HepG2 (cell line): ENCODE data around the gene ZNF442. TPM values are rescaled to one million over a fixed set of nuclear protein-coding genes. Genes with fewer than 3 reads are reported as not detected.
A peak's percentile ranks its signal among the peaks of the same experiment; 100 is the strongest.

Experiments
- ATAC-seq: fragments of 200-7000 bp; cut with Tn5 transposase; 3 replicates; pipeline ENCODE4 v1.9.1; 2020; ENCODE audit warnings: mild to moderate bottlenecking, moderate library complexity
- BruUV-seq: library from RNA; stranded (reverse); fragments of 400-500 nt; replicated peaks from 2 replicates; lab custom pipeline; 2021; lab: Mats Ljungman, UMichigan
- CTCF ChIA-PET: fragments of 300-600 bp; formaldehyde crosslinking; extraction: SDS; loops from one replicate; lab custom pipeline; 2021; ENCODE audit warnings: low total read pairs, inconsistent platforms, low intra/inter-chr PET ratio; lab: Yijun Ruan, JAX
- POLR2A ChIA-PET: fragments of 350-600 bp; sonication (Branson Sonifier 250); formaldehyde crosslinking; loops from one replicate; lab custom pipeline; 2020; ENCODE audit warnings: antibody characterized with exemption, inconsistent platforms; lab: Yijun Ruan, JAX
- DNase-seq: peaks from one replicate; pipeline ENCODE4 v3.0.0-alpha.2; 2015; ENCODE audit warnings: low spot score
- FAIRE-seq: peaks from 3 replicates; lab custom pipeline; 2011; peaks lifted over from hg19 to GRCh38; lab: Jason Lieb, UNC
- H2AFZ ChIP-seq: one replicate; pipeline ENCODE4 v1.6.1; 2011; ENCODE audit warnings: low read length, inconsistent platforms
- H3K27ac ChIP-seq: fragments of 300-600 bp; 3 replicates; pipeline ENCODE4 v1.8.0; 2011; ENCODE audit warnings: mixed run types, mild to moderate bottlenecking, mixed read lengths, low read length, inconsistent platforms; ENCODE audit not compliant: insufficient read depth; ENCODE audit errors: extremely low read length
- H3K27me3 ChIP-seq, 2 experiments: fragments of 200-600 bp in 1 of 2; 2 replicates in 1 of 2; 3 replicates in 1 of 2; pipeline versions ENCODE4 v1.6.0 to v1.8.0; 2011; ENCODE audit warnings: low read length in 2 of 2, mild to moderate bottlenecking in 2 of 2, moderate library complexity in 2 of 2, inconsistent platforms in 1 of 2; ENCODE audit not compliant: insufficient read depth in 2 of 2, control insufficient read depth in 1 of 2
- H3K36me3 ChIP-seq, 2 experiments: fragments of 200-600 bp in 1 of 2; replicated peaks in 1 of 2; 2 replicates in 1 of 2; 3 replicates in 1 of 2; pipeline versions ENCODE4 v1.5.1 to v1.8.0; 2011; ENCODE audit warnings: low read length in 2 of 2, inconsistent platforms in 1 of 2; ENCODE audit not compliant: insufficient read depth in 2 of 2, control insufficient read depth in 1 of 2
- H3K4me1 ChIP-seq: 2 replicates; pipeline ENCODE4 v1.5.1; 2012; ENCODE audit warnings: low read length, inconsistent platforms; ENCODE audit not compliant: insufficient read depth
- H3K4me2 ChIP-seq: 2 replicates; pipeline ENCODE4 v1.6.0; 2011; ENCODE audit warnings: low read depth, low read length, inconsistent platforms
- H3K4me3 ChIP-seq, 3 experiments: fragments of 200-600 bp in 1 of 3; sonication (generic), shearing (Covaris generic) in 1 of 3; replicated peaks in 1 of 3; 2 replicates each; pipeline ENCODE4 v1.5.1; 2011 to 2016; ENCODE audit warnings: low read length in 3 of 3, inconsistent platforms in 2 of 3, low read depth in 2 of 3, mild to moderate bottlenecking in 2 of 3, control low read depth in 1 of 3, mixed read lengths in 1 of 3; ENCODE audit not compliant: insufficient read depth in 1 of 3
- H3K79me2 ChIP-seq: one replicate; pipeline ENCODE4 v1.6.1; 2011; ENCODE audit warnings: low read length, inconsistent platforms; ENCODE audit not compliant: insufficient read depth
- H3K9ac ChIP-seq: 2 replicates; pipeline ENCODE4 v1.6.0; 2011; ENCODE audit warnings: mild to moderate bottlenecking, low read depth, low read length, inconsistent platforms; ENCODE audit not compliant: insufficient read depth
- H3K9me3 ChIP-seq: 2 replicates; pipeline ENCODE4 v1.5.1; 2012; ENCODE audit warnings: mild to moderate bottlenecking, low read length
- H4K20me1 ChIP-seq: 2 replicates; pipeline ENCODE4 v1.6.0; 2011; ENCODE audit warnings: inconsistent platforms, mild to moderate bottlenecking, low read length, moderate library complexity; ENCODE audit not compliant: insufficient read depth
- AHR ChIP-seq: IDR thresholded peaks from 2 replicates; pipeline ENCODE4 v1.6.1; 2018; ENCODE audit warnings: missing genetic modification reagents, missing compliant biosample characterization
- HNRNPH1 ChIP-seq: fragments of 200-400 bp; formaldehyde crosslinking; optimal IDR thresholded peaks from 2 replicates; pipeline ENCODE3; 2017; ENCODE audit warnings: mild to moderate bottlenecking, low read depth, low read length
- MAFF ChIP-seq: IDR thresholded peaks from 2 replicates; pipeline ENCODE4 v1.6.1; 2011; ENCODE audit warnings: low read depth, low read length, improper control_type of control experiment
- MAFK ChIP-seq, 2 experiments: IDR thresholded peaks in 1 of 2; conservative IDR thresholded peaks in 1 of 2; 2 replicates each; pipeline ENCODE4 v1.6.1; 2011; ENCODE audit warnings: improper control_type of control experiment in 2 of 2, low read length in 2 of 2
- ZFP62 ChIP-seq: sonication (generic); formaldehyde crosslinking; IDR thresholded peaks from 2 replicates; pipeline ENCODE4 v1.4.0; 2020; ENCODE audit warnings: missing genetic modification reagents
- ZNF225 ChIP-seq: sonication (generic); formaldehyde crosslinking; IDR thresholded peaks from 2 replicates; pipeline ENCODE4 v1.4.0; 2020; ENCODE audit warnings: mild to moderate bottlenecking, missing genetic modification reagents
- ZNF33B ChIP-seq: sonication (generic); formaldehyde crosslinking; IDR thresholded peaks from 2 replicates; pipeline ENCODE4 v1.5.1; 2020; ENCODE audit warnings: mild to moderate bottlenecking, missing genetic modification reagents
- ZNF350 ChIP-seq: sonication (generic); formaldehyde crosslinking; IDR thresholded peaks from 2 replicates; pipeline ENCODE4 v1.4.0; 2020; ENCODE audit warnings: mild to moderate bottlenecking, low read depth, missing genetic modification reagents, borderline replicate concordance
- WGBS: methylation state at CpG from one replicate; pipeline ENCODE4 v1.1.6; 2017; ENCODE audit warnings: low lambda C conversion rate; 5-methylcytosine and 5-hydroxymethylcytosine counted together
- in situ Hi-C: cut with HindIII; loops from 2 replicates; pipeline ENCODE4 v1.10.0; 2017; ENCODE audit warnings: low pct_unique_long_range_greater_than_20kb; ENCODE audit not compliant: extremely low pct_ligation_motif_present
- intact Hi-C: fragments of 100-400 bp; cut with micrococcal nuclease; formaldehyde crosslinking; loops from one replicate; pipeline ENCODE4 v1.10.0; 2022; ENCODE audit not compliant: unreplicated experiment
- polyA plus RNA-seq, 8 experiments: library from polyadenylated mRNA; depleted of rRNA in 3 of 8; stranded (reverse) in 7 of 8; unstranded in 1 of 8; fragments of >200 nt; fragmentation: Illumina TruSeq in 4 of 8; extraction: Trizol in 4 of 8; gene quantifications; 2 replicates each; pipeline versions ENCODE4 v1.2.1 to v1.2.3, GENCODE V29; 2011 to 2016; ENCODE audit warnings: low read depth in 4 of 8, missing spikeins in 1 of 8, mixed read lengths in 1 of 8; ENCODE audit not compliant: insufficient read depth in 1 of 8
- total RNA-seq, 5 experiments: library from RNA; depleted of rRNA; stranded (reverse); fragments of >200 nt; fragmentation: Illumina TruSeq; extraction: Trizol; gene quantifications; 2 replicates each; pipeline ENCODE4 v1.2.3, GENCODE V29; 2016; ENCODE audit warnings: low read depth in 1 of 5
- TF ChIP-seq, protein P1 (sequence below): sonication (generic); formaldehyde crosslinking; IDR thresholded peaks from 2 replicates; pipeline ENCODE4 v1.8.1; 2022; ENCODE audit warnings: low read depth, mild to moderate bottlenecking, missing genetic modification reagents
- TF ChIP-seq, protein P2 (sequence below): sonication (generic); formaldehyde crosslinking; IDR thresholded peaks from 2 replicates; pipeline ENCODE4 v1.5.1; 2020; ENCODE audit warnings: mild to moderate bottlenecking, missing genetic modification reagents, moderate library complexity

ZNF442 gene
- total and polyA plus RNA-seq, 2 of the 13 experiments (the other 11 are each of a cell fraction or from before 2014, with no cell fraction given), result 1.0 to 6.0 TPM

DNA sequence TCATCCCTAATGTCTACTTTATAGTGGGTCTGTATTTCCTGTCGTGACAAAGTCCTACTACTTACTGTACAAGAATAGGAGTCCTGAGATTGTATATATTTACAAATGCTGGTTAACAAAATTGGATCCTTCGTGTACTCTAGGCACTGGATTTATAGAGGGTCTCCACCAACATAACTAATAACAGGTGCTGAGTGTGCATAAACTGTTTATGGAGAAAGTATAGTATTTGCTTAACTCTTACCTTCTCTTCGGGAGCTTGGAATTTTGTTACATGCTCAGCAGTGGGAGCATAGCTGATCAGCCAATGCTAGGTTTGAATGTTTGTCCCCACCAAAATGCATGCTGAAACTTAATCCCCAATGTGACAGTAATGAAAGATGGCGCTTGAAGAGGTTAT lies 12.1 kb downstream of the ZNF442 start:
- Histone ChIP-seq H3K79me2 (no peaks in the 10 kb centered on the region), H3K4me1 (no peaks in the 10 kb centered on the region), H3K36me3 (peaks cover 3 to 37% of the 10 kb centered on the region in 2 experiments; a peak in 4 of 5 replicates), H2AFZ (no peak overlapping the region), H3K9ac (no peak overlapping the region), H3K4me3 (no peak overlapping the region), H4K20me1 (no peaks in the 10 kb centered on the region), H3K9me3 (peaks cover 51% of the 10 kb centered on the region), H3K27ac (no peak overlapping the region), H3K27me3 (no peaks in the 10 kb centered on the region), H3K4me2 (no peak overlapping the region)
- no TSS peak for BruUV-seq
- POLR2A ChIA-PET, result no interaction called here
- no peak for ATAC-seq
- no peak for TF ChIP-seq AHR (CRISPR knock-in tag)
- peak; percentile 54 to 73 for TF ChIP-seq MAFK (conservative IDR thresholded peaks at IDR 0.05 in 1 of 2, IDR thresholded peaks at IDR 0.05 in 1 of 2; ENCODE audit: low read length in 2 of 2)
- peak; percentile 69 for TF ChIP-seq MAFF
- 88% methylated on average over 4 of the region's 4 CpGs for WGBS
- CTCF ChIA-PET, result no interaction called here
- in situ Hi-C loops, result no loop called here
- no peak for DNase-seq
- FAIRE-seq, result no peak
- intact Hi-C loops, result no loop called here

DNA sequence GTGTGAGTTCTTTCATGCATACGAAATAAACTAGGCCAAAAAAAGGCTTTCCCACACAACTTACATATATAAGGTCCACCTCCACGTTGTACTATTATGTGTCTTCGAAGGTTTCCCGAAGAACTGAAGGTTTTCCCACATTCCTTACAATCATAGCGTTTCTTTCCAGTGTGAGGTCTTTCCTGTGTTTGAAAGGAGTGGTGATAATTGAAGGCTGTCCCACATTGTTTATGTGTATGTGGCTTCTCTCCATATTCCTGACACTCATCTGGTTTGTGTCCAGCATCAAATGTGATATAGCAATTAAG lies 14.6 kb downstream of the ZNF442 start:
- DNase-seq, result no peak
- peaks cover 51% of the 10 kb centered on the region for H3K9me3 ChIP-seq
- ChIA-PET CTCF (no interaction called here), POLR2A (no interaction called here)
- peaks cover 3 to 37% of the 10 kb centered on the region in 2 experiments; a peak in 4 of 5 replicates for H3K36me3 ChIP-seq
- 97% methylated on average over 5 of the region's 5 CpGs for WGBS
- no peak overlapping the region for H3K4me3 ChIP-seq
- FAIRE-seq, result no peak
- no peak overlapping the region for H3K9ac ChIP-seq
- no peak overlapping the region for H3K4me2 ChIP-seq
- H2AFZ ChIP-seq, result no peak overlapping the region
- BruUV-seq, result no TSS peak
- no peaks in the 10 kb centered on the region for H3K79me2 ChIP-seq
- no peak for TF ChIP-seq HNRNPH1
- TF ChIP-seq ZFP62 (CRISPR knock-in tag), result no peak
- no peak for TF ChIP-seq ZNF225
- TF ChIP-seq, protein P1, sequence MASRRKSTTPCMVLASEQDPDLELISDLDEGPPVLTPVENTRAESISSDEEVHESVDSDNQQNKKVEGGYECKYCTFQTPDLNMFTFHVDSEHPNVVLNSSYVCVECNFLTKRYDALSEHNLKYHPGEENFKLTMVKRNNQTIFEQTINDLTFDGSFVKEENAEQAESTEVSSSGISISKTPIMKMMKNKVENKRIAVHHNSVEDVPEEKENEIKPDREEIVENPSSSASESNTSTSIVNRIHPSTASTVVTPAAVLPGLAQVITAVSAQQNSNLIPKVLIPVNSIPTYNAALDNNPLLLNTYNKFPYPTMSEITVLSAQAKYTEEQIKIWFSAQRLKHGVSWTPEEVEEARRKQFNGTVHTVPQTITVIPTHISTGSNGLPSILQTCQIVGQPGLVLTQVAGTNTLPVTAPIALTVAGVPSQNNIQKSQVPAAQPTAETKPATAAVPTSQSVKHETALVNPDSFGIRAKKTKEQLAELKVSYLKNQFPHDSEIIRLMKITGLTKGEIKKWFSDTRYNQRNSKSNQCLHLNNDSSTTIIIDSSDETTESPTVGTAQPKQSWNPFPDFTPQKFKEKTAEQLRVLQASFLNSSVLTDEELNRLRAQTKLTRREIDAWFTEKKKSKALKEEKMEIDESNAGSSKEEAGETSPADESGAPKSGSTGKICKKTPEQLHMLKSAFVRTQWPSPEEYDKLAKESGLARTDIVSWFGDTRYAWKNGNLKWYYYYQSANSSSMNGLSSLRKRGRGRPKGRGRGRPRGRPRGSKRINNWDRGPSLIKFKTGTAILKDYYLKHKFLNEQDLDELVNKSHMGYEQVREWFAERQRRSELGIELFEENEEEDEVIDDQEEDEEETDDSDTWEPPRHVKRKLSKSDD, result no peak
- TF ChIP-seq, protein P2, sequence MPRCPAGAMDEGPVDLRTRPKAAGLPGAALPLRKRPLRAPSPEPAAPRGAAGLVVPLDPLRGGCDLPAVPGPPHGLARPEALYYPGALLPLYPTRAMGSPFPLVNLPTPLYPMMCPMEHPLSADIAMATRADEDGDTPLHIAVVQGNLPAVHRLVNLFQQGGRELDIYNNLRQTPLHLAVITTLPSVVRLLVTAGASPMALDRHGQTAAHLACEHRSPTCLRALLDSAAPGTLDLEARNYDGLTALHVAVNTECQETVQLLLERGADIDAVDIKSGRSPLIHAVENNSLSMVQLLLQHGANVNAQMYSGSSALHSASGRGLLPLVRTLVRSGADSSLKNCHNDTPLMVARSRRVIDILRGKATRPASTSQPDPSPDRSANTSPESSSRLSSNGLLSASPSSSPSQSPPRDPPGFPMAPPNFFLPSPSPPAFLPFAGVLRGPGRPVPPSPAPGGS (CRISPR knock-in tag), result no peak
- no peak for TF ChIP-seq ZNF33B
- TF ChIP-seq ZNF350 (CRISPR knock-in tag), result no peak
- no peaks in the 10 kb centered on the region for H3K4me1 ChIP-seq
- no peaks in the 10 kb centered on the region for H4K20me1 ChIP-seq
- intact Hi-C loops, result no loop called here
- no peak overlapping the region for H3K27ac ChIP-seq
- in situ Hi-C loops, result no loop called here
- ATAC-seq, result no peak
- no peaks in the 10 kb centered on the region for H3K27me3 ChIP-seq
